Endothelial cell of umbilical vein (primary cell): ENCODE measurements around the gene GAP43. TPM values are rescaled to one million over a fixed set of nuclear protein-coding genes. Genes with fewer than 3 reads are reported as not detected.

Experiments used
- BruUV-seq: library from RNA; stranded (reverse); fragments of 400-500 nt; replicated peaks from 2 replicates; lab custom pipeline; 2021; lab: Mats Ljungman, UMichigan
- CTCF ChIA-PET: fragments of 300-600, 350-600 bp; sonication (Branson Sonifier 250); formaldehyde crosslinking; loops from one replicate; lab custom pipeline; 2021; ENCODE audit warnings: antibody characterized with exemption, inconsistent platforms; lab: Charles Lee
- POLR2A ChIA-PET: fragments of 300-600, 350-600 bp; sonication (Branson Sonifier 250); formaldehyde crosslinking; loops from one replicate; lab custom pipeline; 2021; ENCODE audit warnings: antibody characterized with exemption, inconsistent platforms; lab: Charles Lee
- DNase-seq: peaks from one replicate; pipeline ENCODE4 v3.0.0-alpha.2; 2011; ENCODE audit warnings: low read depth, low spot score
- FAIRE-seq: peaks from 2 replicates; lab custom pipeline; 2011; peaks lifted over from hg19 to GRCh38; lab: Jason Lieb, UNC
- H2AFZ ChIP-seq: 2 replicates; pipeline ENCODE4 v1.6.0; 2012; ENCODE audit warnings: low read depth, low read length, control low read depth, inconsistent platforms
- H3K27ac ChIP-seq: 2 replicates; pipeline ENCODE4 v1.5.1; 2011; ENCODE audit warnings: low read depth, mild to moderate bottlenecking, control low read depth, low read length, moderate library complexity; ENCODE audit not compliant: insufficient read depth
- H3K27me3 ChIP-seq, 2 experiments: 2 replicates each; pipeline versions ENCODE4 v1.6.0 to v1.6.1; 2011; ENCODE audit warnings: low read length in 2 of 2, mixed read lengths in 1 of 2; ENCODE audit not compliant: control insufficient read depth in 2 of 2, insufficient read depth in 2 of 2
- H3K36me3 ChIP-seq, 2 experiments: 2 replicates in 1 of 2; 3 replicates in 1 of 2; pipeline ENCODE4 v1.5.1; 2011; ENCODE audit warnings: low read length in 2 of 2, mild to moderate bottlenecking in 1 of 2, moderate library complexity in 1 of 2; ENCODE audit not compliant: control insufficient read depth in 2 of 2, insufficient read depth in 2 of 2; ENCODE audit errors: extremely low read depth in 1 of 2
- H3K4me1 ChIP-seq: 3 replicates; pipeline ENCODE4 v1.5.1; 2011; ENCODE audit warnings: mild to moderate bottlenecking, low read length; ENCODE audit not compliant: control insufficient read depth, insufficient read depth; ENCODE audit errors: extremely low read depth
- H3K4me2 ChIP-seq: 2 replicates; pipeline ENCODE4 v1.6.1; 2011; ENCODE audit warnings: low read length, control low read depth, mixed read lengths; ENCODE audit not compliant: insufficient read depth
- H3K4me3 ChIP-seq, 3 experiments: fragments of 200-600 bp in 1 of 3; sonication (generic), shearing (Covaris generic) in 1 of 3; replicated peaks in 1 of 3; 2 replicates each; pipeline ENCODE4 v1.5.1; 2011 to 2016; ENCODE audit warnings: control low read depth in 3 of 3, low read length in 3 of 3, mild to moderate bottlenecking in 2 of 3, inconsistent platforms in 1 of 3, low read depth in 1 of 3, moderate library complexity in 1 of 3; ENCODE audit not compliant: insufficient read depth in 1 of 3
- H3K79me2 ChIP-seq: 2 replicates; pipeline ENCODE4 v1.6.0; 2012; ENCODE audit warnings: low read length, inconsistent platforms; ENCODE audit not compliant: control insufficient read depth, insufficient read depth
- H3K9ac ChIP-seq: replicated peaks from 2 replicates; pipeline ENCODE3; 2011; ENCODE audit warnings: low read length, control low read depth; ENCODE audit not compliant: insufficient read depth; ENCODE audit errors: extremely low read depth
- H3K9me1 ChIP-seq: replicated peaks from 3 replicates; pipeline ENCODE4 v1.6.0; 2011; ENCODE audit warnings: mild to moderate bottlenecking, low read length; ENCODE audit not compliant: control insufficient read depth, insufficient read depth; ENCODE audit errors: extremely low read depth
- H3K9me3 ChIP-seq: replicated peaks from 2 replicates; pipeline ENCODE4 v1.5.1; 2012; ENCODE audit warnings: low read length, inconsistent platforms; ENCODE audit not compliant: control insufficient read depth, insufficient read depth
- H4K20me1 ChIP-seq: replicated peaks from 2 replicates; pipeline ENCODE3; 2011; ENCODE audit warnings: mild to moderate bottlenecking, low read length; ENCODE audit not compliant: control insufficient read depth, insufficient read depth; ENCODE audit errors: extremely low read depth
- CTCF ChIP-seq, 2 donors: IDR thresholded peaks; 1 replicate in 1 of 2; 2 replicates in 1 of 2; pipeline ENCODE4 v1.5.1; 2011; ENCODE audit warnings: low read length in 2 of 2, mild to moderate bottlenecking in 2 of 2, moderate library complexity in 2 of 2, control low read depth in 1 of 2, inconsistent platforms in 1 of 2, low read depth in 1 of 2; ENCODE audit not compliant: insufficient read depth in 1 of 2; ENCODE audit errors: extremely low read depth in 1 of 2
- EZH2 ChIP-seq: IDR thresholded peaks from 2 replicates; pipeline ENCODE4 v1.6.1; 2012; ENCODE audit warnings: borderline replicate concordance, low read depth, mild to moderate bottlenecking, moderate library complexity, low read length, inconsistent platforms; ENCODE audit not compliant: severe bottlenecking
- FOS ChIP-seq: IDR thresholded peaks from 2 replicates; pipeline ENCODE4 v1.6.1; 2011; ENCODE audit warnings: mild to moderate bottlenecking, low read length, moderate library complexity, borderline replicate concordance; ENCODE audit not compliant: insufficient read depth
- GATA2 ChIP-seq: IDR thresholded peaks from 2 replicates; pipeline ENCODE4 v1.7.0; 2011; ENCODE audit warnings: low read depth, mild to moderate bottlenecking, moderate library complexity, mixed read lengths, low read length; ENCODE audit not compliant: insufficient read length, insufficient read depth
- JUN ChIP-seq: IDR thresholded peaks from 2 replicates; pipeline ENCODE4 v1.6.1; 2011; ENCODE audit warnings: borderline replicate concordance, low read depth; ENCODE audit not compliant: insufficient read length, insufficient read depth
- MYC ChIP-seq: IDR thresholded peaks from one replicate; pipeline ENCODE4 v1.6.1; 2011; ENCODE audit warnings: mild to moderate bottlenecking, low read depth, low read length
- POLR2A ChIP-seq: IDR thresholded peaks from 2 replicates; pipeline ENCODE4 v1.6.1; 2012; ENCODE audit warnings: low read depth, mild to moderate bottlenecking, control low read depth, low read length
- POLR2AphosphoS5 ChIP-seq: IDR thresholded peaks from 2 replicates; pipeline ENCODE4 v1.6.1; 2012; ENCODE audit warnings: low read depth, mild to moderate bottlenecking, control low read depth, low read length, moderate library complexity; ENCODE audit not compliant: insufficient read depth
- dilution Hi-C: fragments of 300-500 bp; cut with MboI; formaldehyde crosslinking; loops from one replicate; pipeline ENCODE4 v1.15.0; 2019; ENCODE audit warnings: low sequenced_read_pairs; ENCODE audit not compliant: extremely low pct_ligation_motif_present
- intact Hi-C: fragments of 100-400 bp; cut with micrococcal nuclease; formaldehyde crosslinking; loops from one replicate; pipeline ENCODE4 v1.10.0; 2022
- polyA plus RNA-seq, 4 experiments: library from polyadenylated mRNA; depleted of rRNA in 3 of 4; stranded (reverse) in 3 of 4; unstranded in 1 of 4; fragments of >200 nt; gene quantifications; 2 replicates each; pipeline versions ENCODE4 v1.2.1 to v1.2.3, GENCODE V29; 2011 to 2012; ENCODE audit warnings: missing spikeins in 1 of 4
- total RNA-seq: library from RNA; stranded (reverse); gene quantifications from 2 replicates; pipeline ENCODE4 v1.2.3, GENCODE V29; 2021
- TF ChIP-seq, protein P1 (sequence below): IDR thresholded peaks from 2 replicates; pipeline ENCODE4 v1.6.1; 2011; ENCODE audit not compliant: insufficient read depth, insufficient read length

GAP43 gene
- total and polyA plus RNA-seq, 2 donors (not counting 3 experiments of a cell fraction or from before 2014, with no cell fraction given), result 0.06 TPM; not detected in 1

- POLR2A ChIA-PET, result no interaction called here
- dilution Hi-C loops, result no loop called here
- no peaks in the 10 kb centered on the region for H3K9me3 ChIP-seq
Observed at GRCh38 chr3:115617591-115617990, 5.7 kb upstream of the GAP43 start.

More at GRCh38 chr3:115617591-115617990, 5.7 kb upstream of the GAP43 start:
- Histone ChIP-seq H3K27ac (no peak overlapping the region), H3K27me3 (peaks cover 2% of the 10 kb centered on the region in 2 experiments), H3K4me3 (no peak overlapping the region), H3K79me2 (no peaks in the 10 kb centered on the region), H2AFZ (no peak overlapping the region), H3K4me1 (no peaks in the 10 kb centered on the region), H3K4me2 (no peak overlapping the region), H4K20me1 (no peaks in the 10 kb centered on the region), H3K9ac (no peak overlapping the region), H3K36me3 (no peaks in the 10 kb centered on the region), H3K9me1 (no peaks in the 10 kb centered on the region)
- CTCF ChIA-PET, result no interaction called here
- TF ChIP-seq MYC, result no peak
- TF ChIP-seq EZH2, result no peak
- TF ChIP-seq FOS, result no peak
- TF ChIP-seq, protein P1, sequence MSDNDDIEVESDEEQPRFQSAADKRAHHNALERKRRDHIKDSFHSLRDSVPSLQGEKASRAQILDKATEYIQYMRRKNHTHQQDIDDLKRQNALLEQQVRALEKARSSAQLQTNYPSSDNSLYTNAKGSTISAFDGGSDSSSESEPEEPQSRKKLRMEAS, result no peak
- no peak for TF ChIP-seq CTCF (IDR thresholded peaks at IDR 0.05; ENCODE audit: extremely low read depth in 1 of 2, insufficient read depth in 1 of 2, low read depth in 1 of 2, low read length in 2 of 2)
- TF ChIP-seq JUN, result no peak
- no peak for TF ChIP-seq POLR2AphosphoS5
- TF ChIP-seq GATA2, result no peak
- no peak for TF ChIP-seq POLR2A
- no peak for DNase-seq
- no peak for FAIRE-seq
- BruUV-seq, result no TSS peak
- intact Hi-C loops, result no loop called here
